Measurements from ENCODE around the gene SERPING1.

DNA sequence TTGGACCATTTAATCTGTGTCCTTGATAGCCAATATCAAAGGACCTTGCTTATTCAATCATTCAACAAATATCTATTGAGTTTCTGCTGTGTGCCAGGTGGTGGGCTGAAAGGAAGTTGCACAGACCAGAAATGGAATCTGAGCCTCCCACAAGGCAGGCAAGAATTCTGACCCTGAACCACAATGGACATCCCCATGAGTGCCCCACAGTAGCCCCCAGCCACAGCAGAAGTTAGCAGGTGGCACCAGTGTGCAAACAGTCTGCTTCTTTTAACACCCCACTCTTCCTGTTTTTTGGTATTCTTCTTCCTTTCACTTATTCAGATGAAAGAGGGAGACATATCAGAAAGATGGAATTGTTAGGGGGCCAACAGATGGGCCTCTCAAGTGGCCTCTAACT lies 12.2 kb upstream of the SERPING1 start:
- TF ChIP-seq FOXM1 (IDR thresholded peaks at IDR 0.05; ENCODE audit: borderline replicate concordance) (no peak), TARDBP (IDR thresholded peaks at IDR 0.05) (no peak), L3MBTL2 (conservative IDR thresholded peaks at IDR 0.05) (no peak)

Measured in HEK293T (cell line).